Left hindlimb (tissue), 1 donor: ENCODE results near the gene DMAP1.
A peak's percentile ranks its signal among the peaks of the same experiment; 100 is the strongest.

Experiments
- DNase-seq: peaks from one replicate; pipeline ENCODE4 v3.0.0-alpha.2; 2018

DMAP1 gene

DNA sequence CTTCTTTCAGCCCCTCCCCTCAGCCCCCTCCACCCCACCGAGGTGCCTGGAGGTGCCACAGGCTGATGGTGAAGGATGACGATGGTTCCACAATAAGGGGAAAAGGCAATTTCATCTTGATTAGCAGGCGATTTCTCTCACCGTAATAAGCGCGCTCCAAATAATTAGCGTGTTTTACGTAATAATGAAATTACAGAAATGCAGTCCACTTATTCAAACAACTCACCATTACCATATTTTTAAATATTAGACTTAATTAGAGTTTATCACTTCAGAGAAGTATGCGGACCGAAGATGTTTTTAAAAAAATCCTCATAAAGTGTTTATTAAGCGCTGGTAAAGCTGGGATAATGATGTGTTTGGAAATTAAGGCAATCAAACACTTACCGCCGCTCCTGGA, 14.9 kb downstream of the DMAP1 start:
- no peak for DNase-seq

DNA sequence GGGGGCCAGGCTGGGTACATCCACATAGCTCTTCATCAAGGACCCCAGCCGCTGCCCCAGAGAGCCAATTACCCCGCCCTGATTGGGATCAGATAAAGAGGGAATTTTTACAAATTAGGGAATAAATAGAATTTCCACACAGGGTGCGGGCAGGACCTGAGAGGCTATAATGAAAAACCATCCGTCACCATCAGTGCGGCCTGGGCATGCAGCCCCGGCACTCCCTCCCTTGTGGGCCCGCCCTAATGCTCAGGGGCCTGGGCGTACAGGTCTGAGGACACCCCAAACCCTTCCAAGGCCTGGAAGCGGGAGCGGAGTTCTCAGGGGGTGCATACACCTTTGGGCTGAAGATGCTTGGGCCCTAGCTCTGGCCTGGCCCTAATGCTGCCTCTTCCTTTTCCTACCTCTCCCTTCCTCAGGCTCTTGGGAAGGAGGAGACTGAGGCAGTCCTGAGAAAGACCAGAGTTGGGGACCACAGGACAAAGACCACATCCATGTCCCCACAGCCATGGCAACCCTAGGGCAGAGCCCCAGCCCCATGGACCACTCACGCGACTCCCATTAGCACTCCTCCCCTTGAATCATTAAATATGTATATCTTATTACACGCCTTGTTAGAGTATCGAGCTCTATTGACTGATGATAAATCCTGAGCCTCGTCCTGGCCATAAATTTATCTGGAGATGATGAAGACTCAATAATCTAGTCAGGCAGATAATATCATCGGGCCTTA, 16.3 kb downstream of the DMAP1 start:
- no peak for DNase-seq

DNA sequence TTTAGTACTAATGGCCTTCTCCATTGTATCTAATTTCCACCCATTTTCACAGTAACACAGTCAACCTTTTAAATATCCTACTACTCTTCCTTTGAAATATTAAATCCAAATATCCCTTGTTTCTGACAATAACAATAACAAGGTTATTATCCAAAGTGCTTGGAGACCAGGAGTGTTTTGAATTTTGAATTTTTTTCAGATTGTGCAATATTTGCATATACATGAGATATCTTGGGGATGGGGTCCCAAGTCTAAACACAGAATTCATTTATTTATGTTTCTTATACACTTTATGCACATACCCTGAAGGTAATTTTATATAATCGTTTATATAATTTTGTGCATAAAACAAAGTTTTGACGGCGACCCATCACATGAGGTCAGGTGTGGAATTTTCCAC, 17.5 kb downstream of the DMAP1 start:
- DNase-seq: no peak

DNA sequence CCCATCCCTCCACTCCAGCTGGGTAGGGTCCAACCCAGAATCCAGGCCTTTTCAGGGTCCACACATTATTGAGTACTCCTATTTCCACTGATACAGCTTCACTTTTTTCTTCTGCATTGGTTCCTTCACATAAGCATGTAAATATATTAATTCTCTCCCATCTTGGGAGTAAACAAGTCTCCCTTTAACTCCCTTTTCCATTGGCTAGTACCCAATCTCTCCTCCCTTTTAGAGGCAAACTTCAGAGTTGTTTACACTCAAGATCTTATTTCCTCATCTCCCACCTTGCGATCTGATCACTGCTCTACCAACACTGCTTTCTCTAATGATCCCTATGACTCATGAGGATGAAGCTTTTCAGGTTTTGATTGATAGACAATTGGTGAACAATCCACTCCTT, 20.3 kb downstream of the DMAP1 start:
- DNase-seq: no peak

DNA sequence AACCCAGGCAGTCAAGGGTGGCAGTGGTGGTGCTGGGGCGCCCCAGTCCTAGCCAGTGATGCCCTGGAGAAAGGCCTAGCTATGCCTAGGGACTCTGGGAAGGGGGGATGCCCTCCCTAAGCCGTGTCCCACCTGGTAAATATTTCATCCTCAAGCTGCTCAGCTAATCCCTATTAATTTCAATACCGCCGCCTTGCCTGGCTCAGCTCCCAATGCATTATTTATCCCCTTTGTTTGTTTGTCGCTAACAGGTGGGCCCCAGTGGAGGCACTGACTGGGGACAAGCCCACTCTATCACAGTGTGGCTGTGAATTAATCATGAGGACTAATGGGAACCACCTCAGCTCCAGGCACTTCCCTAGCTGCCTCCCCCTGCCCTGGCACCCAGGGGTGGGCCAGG, 22.5 kb downstream of the DMAP1 start:
- DNase-seq: no peak

DNA sequence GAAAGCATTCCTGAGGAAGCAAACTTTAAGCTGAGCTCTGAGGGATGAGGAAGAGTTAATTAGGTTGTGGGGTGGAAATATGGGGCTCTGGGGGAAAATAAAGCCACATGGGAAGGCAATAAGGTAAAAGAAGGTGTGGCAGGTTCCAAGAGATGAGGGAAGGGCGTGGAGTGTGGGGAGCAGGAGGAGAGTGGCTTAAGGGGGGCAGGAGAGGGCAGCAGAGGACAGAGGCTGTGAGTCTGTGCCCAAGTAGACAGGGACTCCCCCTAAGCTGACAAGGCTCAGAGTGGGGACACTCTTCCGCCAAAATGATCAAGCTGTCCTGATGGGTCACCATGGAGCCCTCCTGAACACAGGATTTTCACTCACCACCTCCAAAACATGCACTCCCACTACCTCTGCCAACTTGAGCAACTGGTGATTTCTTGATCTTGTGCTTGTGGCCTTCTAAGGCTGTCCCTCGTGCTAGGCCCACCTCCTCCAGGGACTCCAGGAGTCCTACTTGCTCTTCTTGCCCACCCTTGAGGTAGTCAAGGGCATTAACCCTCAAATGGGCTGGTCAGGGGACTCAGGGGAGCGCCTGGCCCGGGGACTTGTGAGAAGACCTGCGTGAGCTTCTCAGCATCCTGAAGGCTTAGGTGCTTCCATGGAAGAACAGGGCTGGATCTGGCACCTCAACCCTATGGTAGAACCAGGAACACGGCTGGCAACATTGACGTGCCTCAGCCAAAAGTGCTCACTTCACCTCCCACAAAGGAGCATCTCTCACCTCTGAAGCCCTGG, 23.4 kb downstream of the DMAP1 start:
- DNase-seq: no peak

DNA sequence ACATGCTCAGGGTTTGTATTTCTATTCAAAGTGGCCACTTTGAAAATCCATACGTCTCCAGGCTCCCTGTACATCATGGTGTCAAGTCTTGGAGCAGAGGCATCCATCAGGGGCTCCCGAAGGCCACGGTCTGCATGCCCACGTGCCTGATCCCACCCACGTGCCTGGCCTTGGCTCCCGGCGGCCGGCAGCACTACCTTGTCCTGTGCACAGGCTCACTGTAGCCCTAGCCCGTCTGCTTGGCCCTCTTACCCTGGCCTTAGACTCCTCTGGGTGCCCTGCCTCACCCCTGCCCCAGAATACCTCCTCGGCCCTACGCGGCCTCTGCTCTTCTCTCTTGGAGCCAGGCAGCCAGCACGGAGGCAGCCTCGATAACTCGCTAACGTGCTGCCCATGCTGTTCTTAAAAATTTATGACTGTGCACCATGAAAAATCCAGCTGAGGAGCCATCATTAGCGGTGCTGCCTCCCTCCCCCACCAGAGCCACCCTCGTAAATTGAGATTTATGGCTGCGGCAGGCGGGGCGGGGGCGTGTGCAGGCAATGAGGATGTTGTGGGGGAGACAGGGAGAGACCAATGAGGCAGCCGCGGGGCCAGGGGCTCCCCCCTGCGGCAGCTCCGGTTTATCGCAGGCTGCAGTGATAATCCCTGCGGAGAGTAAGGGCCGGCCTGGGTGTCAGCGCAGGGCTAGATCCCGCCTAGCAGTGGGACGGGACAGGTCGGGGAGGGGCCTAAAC, 24.6 kb downstream of the DMAP1 start:
- peak; percentile 75 for DNase-seq

DNA sequence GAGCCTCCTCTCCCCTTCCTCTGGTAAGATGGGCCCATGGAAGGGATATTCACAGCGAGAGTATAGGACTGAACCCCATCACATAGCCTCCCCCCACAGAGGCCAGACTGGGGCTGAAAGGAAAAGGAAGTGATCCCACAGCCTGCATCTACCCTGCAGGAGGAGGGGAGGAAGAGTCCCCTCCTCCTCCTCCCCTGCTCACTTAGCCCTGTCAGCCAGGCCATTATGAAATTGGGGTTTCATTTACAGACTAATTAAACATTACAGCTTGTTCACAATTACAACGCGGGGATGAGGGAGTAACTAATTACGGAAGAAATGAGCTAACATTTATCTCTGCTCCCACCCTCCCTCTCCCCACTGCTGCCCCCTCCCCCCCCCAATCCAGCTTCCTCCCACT, 25.4 kb downstream of the DMAP1 start:
- DNase-seq: no peak

DNA sequence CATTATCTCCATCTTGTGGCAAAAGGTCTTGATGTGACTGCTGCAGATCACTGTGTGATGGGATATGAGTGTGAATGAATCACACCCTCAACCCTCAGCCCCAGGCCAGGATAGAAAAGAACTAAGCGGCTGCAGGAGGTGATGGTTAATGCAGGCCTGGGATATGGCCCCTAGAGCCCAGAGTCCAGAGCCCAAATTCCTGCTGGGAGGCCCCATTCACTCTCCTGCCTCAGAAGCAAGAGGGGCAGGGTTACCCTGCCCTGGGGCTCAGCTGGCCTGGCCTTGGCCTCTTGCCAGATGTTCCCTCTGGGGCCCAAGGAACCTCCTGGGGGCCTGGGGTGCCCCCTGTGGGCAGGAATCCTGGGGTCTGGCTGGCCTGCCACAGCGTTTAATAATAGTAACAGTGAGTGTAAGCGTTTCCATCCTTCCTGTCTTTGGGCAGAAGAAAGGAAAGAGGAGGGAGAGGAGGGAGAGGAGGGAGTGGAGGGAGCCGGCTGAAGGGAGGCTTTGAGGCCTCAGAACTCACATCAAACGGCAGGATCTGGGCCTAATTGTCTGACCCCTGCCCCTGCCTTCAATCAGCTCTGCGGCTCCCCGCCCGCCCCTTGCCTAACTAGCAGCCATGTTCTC, 26.2 kb downstream of the DMAP1 start:
- DNase-seq: no peak

DNA sequence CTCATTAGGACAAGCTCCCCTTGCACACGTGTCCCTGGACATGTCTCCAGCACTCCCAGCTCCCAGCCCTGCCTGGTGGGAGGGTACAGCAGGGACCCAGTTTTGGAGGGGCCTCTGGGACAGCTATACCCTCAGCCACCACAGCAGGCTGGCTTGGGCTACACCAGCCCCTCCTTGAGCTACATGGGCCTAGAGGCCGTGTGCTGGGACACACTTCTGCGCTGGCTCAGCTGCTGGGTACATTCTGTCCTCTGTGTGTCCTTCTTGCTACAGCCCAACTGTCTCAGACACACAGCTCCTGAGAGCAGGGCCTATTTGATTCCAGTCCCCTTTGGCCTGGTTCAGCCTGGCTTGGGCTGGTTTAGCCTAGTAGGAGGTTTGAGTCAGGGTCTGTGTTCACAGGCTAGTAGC, 26.7 kb downstream of the DMAP1 start:
- no peak for DNase-seq

DNA sequence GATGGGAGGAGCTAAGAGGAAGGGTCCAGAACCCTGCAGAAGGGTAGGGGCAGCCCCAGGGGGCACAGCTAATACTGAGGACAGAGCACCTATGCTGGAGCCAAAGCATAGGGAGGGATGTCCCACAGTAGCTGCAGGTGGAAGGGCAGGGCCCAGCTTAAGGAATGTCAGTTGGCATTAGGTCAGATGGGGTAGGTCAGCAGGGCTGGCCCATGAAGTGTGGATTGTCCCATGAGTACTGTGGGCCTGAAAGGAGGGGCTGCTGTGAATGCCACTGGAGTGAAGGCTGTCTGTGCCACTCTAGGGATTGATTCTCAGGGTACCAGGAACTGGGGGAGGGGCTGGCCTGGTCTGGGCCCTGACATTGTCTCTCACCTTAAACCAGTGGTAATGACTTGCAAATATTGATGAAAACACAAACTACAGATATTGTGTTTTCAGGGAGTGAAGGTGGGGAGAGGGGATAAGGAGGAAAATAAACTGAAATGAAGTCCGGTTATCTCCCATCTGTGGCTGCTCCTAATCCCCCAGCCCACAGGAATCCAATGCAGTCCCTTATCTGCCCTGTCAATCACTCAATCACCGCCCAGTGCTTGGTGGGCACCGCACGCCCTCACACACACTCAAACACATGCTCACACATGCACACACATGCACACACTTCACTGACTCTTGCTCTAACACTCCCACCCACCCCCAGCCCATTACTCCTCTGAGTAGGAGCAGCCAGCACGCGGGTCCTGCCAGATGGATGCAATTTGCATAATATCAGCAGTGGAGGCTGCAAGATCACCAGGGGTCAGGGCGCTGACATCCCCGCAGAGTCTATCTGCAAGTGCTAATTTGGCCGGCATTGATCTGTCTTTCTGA, 27.8 kb downstream of the DMAP1 start:
- no peak for DNase-seq

DNA sequence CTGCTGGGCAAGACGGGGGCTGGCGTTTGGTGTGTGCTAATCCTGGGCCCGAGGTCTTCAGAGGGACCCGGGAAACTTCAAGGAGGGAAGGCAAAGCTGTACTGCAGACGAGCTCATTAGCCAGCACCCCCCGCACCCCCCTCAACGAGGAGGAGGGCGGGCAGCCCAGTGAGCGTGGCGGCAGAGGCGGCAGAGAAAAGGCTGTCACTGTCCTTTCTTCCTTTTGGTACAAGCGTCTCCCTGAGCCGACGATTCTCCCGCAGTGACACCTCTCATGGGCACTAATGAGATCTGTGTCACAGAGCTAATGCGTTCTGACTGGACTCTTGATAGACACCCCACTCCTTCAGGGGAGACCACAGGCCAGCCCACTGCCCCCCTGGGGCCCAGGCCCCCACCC, 29.5 kb downstream of the DMAP1 start:
- no peak for DNase-seq

DNA sequence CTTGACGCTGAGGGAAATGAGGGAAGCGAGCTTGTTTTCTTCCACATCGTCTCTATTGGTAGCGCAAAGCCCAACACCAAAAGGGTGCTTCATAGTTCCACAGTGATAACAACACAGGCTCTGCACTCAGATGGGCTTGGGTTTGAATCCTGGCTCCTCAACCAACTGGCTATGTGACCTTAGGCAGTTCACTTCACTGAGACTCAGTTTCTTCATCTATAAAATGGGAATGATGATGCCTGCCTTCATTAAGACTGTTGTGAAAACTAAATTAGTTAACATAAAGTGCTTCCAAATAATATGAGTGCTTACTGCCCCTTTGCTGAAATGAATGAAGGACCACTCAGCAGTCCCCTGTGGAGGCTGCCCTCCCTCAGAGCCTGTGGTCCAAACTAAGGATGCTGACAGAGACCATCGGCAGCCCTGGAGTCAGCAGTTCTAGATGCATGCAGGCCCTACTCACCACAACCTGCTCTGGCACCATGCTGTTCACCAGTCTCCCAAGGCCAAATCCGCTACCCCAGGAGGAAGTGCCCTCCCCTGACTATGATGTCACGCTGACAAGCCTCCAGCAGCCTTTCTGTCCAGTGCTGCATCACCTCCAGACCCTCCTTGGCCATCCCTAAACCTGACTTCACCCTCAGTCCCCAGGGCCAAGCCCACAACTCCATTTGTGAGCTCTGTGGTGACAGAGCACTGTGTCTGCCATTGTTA, 30.7 kb downstream of the DMAP1 start:
- no peak for DNase-seq

DNA sequence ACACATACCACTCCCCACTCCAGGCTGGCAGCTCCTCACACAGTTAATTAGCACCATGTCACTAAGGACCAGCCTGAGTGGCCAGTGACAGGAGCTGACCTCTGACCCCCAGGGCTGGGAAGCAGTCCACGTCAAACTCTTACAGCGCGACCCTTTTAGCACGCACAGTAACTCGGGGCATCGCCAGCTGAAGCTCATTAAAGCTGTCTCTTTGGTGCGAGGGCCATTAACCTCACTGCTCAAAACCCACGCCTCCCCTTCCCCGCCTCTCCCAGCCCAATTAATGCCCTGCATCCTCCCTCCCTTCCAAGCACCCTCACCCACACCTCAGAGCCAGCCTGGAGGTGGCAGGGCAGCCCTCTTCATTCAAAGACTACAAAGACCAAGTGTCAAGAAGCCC, 31.7 kb downstream of the DMAP1 start:
- DNase-seq: no peak

DNA sequence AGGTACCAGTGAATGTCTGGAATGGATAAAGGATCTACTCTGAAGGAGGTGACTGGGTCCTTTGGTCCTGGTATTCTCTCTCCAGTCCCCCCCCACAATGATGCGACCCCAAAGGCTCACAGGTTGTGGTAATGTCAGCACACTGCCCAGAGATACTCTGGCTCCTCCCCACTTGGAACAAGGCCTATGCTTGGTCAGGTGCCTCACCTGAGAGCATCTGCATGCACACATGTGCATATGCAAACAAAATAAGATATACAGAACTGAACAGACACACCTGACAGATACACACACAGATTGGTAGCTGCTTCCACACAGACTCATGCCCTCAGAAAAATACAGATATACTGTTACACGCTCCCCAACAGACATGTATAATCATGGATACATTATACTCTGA, 33.5 kb downstream of the DMAP1 start:
- DNase-seq: no peak

DNA sequence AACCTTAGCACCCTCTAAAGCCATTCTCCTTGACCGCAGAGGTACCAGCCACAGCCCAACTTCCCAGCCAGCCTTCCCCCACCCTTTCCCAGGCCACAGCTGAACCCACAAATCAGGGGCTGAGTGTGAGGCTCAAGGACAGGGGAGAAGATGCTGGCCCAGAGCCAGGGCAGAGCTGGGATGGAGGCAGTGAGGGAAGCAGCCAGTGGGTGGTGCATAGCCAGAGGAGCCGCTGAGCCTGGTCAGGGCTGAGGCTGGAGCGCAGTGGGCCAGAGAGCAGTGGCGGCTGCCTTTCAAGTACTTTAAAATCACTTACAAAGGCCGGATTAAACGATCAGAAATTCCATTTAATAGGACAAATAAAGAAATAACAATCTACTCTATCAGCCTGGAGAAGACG, 36.3 kb downstream of the DMAP1 start:
- DNase-seq: peak; percentile 59

DNA sequence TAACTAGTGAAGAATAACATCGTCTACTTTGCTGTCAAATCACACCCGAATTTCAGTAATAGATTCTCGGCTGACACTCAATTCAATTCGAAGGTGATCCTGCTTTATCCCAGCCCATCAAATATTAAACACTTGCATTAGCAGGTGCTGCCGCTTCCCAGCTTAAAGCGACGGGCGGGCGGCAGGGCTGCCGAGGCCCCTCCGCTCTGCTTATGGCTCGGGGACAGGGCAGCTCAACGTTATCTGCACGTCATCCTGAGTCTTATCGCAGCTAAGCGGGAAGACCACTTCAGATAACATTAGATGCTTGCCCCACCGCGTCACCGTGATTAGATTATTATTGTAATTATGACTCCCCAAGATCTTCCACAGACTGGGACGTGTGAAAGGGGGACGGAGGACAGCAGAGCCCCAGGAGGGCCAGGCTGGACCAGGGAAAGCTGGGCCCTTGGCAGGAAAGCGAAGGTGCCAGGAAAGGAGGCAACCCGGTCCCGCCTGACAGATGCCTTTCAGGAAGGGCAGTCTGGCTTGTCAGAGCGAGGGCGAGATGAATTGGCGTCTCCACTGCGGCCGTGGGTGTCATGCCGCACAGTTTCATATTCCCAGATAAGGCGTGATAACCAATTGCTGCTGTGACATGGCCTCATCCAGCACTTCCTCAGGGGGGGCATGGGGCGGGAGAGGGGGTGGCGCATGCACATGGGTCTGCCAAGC, 37.0 kb downstream of the DMAP1 start:
- no peak for DNase-seq

DNA sequence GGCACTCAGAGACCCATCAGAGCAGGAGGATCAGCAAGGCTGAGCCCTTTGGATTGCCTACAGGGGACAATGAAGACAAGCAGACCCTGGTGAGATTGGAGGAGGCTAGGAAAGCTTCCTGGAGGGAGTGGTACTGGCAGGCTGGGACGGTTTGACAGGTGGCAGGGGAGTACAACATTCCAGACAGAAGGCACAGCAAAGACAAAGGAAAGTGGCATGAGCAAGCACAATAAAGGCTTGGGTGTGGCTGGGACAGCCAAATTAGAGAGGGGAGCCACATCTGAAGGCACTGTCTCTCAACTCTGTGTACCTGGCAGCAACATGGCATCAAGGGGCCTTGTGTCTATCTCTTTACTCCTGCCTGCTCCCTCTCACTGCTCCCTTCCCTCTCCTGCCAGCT, 38.2 kb downstream of the DMAP1 start:
- DNase-seq: no peak

DNA sequence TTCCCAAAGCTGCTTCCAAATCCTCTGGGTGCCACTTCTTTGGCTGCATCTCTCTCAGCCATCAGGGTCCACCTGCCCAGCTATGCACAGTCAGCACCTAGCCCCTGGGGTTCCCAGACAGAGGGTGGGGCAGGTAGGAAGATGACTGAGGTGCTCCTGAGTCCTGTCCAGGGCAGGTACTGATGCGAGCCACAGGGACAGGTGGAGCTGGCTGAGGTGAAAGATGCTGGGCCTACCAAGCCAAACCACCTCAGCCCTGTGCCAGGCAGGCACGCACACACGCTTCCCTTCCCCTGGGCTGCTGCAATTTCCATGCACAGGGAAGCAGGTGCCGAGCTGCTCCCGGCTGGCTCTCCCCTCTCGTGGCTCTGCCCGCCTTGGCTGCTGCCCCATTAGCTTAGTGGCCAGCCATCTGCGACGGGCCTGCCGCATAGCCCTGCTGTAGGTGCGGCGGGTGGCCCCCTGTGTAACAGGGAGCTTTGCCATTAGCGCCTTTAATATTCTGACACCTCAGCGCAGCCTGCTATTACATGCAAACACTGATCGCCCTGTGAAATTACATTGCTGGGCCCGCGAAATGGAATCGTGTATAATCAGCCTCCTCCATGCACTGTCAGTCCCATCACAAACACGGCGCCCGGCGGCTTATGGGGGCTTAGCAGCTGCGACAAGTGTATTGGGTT, 38.9 kb downstream of the DMAP1 start:
- DNase-seq: no peak

DNA sequence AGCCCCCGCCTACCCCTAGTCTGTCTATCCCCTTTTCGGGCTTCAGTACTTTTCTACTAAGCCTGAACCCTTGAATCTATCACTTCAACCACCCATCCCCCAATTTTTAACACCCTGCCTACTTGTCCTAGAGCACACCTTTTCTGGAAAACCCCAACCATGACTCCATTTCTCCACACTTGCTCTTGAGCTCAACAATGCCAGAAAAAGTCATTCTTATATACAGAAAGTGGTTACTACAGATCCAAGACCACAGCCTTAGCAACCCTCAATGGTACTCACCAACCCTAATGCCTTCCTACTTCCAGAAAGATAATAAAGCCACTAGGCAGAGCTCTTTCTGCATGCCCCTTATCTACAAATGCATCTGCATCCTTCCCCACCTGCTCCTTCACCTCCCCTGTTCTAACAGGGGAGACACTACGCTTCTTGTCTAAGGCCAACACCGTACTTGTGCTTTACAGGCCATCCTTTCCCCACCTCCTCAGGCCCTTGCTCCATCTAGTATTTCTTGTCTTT, 41.2 kb downstream of the DMAP1 start:
- no peak for DNase-seq
